ENCODE measurements around the gene RHOBTB3.

DNA sequence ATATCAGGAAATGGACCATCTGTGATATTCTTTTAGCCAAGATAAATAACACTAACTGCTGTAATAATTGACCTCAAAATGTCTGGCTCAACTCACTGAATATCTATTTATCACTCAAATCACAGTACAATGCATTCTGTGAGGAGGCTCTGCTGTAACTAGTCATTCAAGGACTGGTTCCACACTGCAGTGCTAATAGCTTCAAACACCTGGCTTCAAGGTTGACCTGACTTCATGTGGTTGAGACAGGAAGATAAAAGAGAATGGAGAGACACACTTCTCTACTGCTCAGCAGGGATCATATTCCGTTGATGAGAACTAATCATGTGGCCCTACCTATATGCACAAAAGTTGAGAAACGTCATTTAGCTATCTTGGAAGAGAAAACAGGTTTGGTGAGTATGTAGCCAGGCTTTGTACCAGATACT lies 3.4 kb upstream of the RHOBTB3 start:
- TF ChIP-seq CTCF (IDR thresholded peaks at IDR 0.05) (no peak), POLR2AphosphoS5 (IDR thresholded peaks at IDR 0.05; ENCODE audit: low read depth, low read length) (no peak)

Measured in Panc1 (cell line).